Activated T-cell treated with anti-CD3 and anti-CD28 coated beads for 4 hours (primary cell): ENCODE data around the gene FAM210A.
A peak's percentile ranks its signal among the peaks of the same experiment; 100 is the strongest.
"Not testable (repeated sequence)": the region's sequence is repeated elsewhere in the genome, so short reads cannot be mapped to it uniquely, and the experiment has no call there.

ENCODE experiments used
- DNase-seq: peaks from one replicate; pipeline ENCODE4 v3.0.0-alpha.2; 2020

The FAM210A gene, protein sequence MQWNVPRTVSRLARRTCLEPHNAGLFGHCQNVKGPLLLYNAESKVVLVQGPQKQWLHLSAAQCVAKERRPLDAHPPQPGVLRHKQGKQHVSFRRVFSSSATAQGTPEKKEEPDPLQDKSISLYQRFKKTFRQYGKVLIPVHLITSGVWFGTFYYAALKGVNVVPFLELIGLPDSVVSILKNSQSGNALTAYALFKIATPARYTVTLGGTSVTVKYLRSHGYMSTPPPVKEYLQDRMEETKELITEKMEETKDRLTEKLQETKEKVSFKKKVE

DNA sequence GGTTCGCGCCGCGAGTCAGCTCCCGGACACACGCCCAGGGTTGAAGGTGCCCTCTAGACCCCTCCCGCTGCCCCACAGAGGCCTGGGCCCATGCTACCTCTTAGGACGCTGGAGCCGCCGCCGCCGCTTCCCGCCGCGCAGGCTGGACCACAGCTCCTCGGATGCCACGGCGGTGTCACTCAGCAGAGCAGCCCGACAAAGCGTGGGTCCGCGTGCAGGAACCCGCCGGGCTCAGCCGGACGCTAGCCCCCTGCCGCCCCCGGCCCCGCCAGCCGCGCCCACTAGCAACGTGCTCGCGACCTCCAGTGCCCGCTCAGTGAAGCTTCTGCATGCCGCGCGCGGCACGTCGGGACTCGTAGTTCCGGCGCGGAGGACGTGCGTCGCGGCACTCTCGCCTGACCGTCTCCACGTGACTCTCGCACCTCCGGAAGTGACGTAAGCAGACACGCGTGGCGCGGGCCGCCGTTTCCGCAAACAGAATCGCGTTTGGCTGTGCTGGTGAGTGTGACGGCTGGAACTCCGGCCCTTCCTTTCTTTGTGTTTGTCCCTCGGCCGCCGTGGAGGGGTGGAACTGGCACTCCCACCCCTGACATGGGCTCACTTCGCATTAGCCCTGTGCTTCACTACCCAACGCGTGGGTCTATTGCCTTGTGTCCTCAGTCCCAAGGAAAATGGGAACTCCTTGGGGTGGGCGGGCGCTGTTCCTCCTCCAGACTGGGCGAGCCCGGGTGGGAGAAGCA lies at the start of gene FAM210A, which contains the start of gene RNMT:
Gene FAM210A (minus strand): TSS at position 327 of the 740 bp plus-strand sequence. CDS start 44,481 bp downstream, outside the sequence.
Gene RNMT (plus strand): TSS at position 442 of the 740 bp plus-strand sequence. CDS start 4,845 bp downstream, outside the sequence.
- DNase-seq = peak; percentile 91

DNA sequence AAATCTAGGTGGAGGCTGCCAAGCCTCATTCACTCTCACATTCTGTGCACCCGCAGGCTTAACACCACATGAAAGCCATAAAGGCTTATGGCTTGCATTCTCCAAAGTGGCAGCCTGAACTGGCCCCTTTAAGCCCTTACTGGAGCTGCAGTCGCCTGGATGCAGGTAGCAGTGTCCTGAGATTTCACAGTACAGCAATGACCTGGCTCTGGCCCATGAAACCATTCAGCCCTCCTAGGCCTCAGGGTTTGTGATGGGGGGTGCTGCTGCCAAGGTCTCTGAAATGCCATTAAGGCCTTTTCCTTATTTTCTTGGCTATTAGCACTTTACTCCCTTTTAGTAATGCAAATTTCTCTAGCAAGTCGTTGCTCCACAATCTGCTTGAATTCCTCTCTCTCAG lies 48.7 kb upstream of the FAM210A start:
- no peak for DNase-seq

DNA sequence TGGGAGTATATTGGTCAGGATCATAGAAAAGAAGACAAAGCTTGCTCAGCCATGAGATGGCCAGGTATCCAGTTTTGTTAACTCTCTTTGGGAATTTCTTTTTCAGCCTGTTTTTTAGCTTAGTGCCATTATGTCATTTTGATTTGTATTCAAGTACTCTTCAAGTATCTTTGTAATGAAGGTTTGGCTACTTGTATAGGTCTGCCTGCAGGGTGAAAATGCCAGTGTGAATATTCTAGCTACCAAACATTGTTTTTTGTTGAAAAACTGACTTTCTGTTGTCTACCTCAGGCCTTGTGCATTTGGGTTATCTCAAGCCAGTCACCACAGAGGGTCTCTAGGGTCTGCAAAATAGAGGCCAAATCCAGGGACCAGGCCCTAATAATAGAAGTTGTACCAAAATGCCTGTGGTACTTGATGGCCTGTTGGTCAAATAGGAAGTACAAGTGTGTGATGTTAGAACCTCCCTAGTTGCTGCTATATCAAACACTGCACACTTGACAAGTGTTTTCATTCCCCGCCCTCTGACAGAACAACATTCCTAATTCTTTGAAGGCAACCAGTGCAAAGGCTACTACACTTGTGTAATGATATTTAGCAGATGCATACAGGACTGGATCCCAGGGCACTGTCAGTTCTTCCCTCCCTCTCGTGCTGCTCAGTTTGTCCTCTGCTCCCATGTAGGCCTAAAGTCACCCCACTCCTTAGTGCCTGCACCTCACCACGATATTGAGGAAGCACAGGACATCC lies 36.5 kb upstream of the FAM210A start:
- no peak for DNase-seq

DNA sequence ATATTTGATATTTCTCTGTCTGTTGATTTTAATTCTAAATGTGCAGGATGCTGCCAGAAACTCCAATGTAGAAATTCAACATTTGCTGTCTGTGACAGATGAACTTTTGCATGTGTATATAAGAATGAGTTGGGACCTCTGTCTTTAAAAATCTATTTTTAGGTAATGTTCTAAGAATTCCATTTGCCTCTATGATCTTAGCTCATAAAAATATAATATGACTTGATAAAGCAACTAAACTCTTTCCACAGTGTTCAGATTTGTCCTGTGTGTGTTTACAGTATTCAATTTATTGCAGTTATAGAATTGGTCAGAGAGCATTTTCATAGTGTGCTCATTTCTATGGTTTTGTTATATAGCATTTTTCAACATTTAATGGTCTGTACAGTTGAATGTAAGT lies 33.7 kb upstream of the FAM210A start:
- DNase-seq = no peak

DNA sequence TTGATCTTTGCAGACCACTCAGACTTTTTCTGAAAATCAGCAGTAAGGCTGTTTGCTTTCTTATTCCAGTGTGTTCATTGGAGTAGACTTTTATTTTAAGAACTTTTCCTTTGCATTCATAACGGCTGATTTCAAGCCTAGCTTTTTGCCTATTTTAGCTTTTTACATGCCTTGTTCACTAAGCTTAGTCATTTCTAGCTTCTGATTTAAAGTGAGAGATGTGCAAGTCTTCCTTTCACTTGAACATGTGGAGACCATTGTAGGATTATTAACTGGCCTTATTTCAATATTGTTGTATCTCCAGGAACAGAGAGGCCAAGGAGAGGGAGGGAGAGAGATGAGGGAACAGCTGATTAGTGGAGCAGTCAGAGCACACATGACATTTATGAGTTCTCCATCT lies 32.3 kb upstream of the FAM210A start:
- no peak for DNase-seq

DNA sequence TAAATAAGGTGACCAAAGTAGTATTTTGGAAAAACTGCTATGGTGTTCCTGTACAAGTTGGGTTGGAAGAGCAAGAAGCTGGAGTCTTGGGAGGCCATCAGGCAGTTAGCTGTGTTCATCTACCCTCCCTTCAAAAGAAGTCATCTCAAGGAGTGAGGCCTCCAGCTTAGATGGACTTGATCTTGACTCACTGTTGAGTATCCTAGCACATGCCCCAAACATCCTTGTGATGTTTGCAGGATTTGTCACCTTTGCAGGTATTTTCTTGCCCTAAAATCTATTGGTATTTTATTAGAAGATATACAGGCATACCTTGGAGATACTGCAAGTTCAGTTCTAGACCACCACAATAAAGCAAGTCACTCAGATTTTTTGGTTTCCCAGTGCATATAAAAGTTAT lies 30.3 kb upstream of the FAM210A start:
- no peak for DNase-seq

DNA sequence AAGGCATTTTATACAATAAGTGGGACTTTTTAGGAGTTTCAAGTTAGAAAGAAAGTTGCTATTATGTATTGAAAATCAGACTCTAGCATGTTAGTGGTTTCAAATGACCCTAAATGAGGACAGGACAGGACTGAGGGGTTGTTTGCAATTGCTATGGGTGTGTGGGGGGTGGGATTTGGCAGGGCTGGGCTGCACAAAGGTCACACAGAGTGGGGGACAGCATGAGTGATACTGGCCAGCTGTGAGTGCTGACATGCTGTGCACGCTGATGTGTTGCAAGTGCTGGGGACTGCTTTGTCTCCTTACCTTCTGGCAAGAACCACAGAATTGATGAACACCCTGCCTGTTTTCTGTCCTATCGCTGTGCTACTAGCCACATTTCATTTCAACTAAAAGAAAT lies 29.9 kb upstream of the FAM210A start:
- no peak for DNase-seq

DNA sequence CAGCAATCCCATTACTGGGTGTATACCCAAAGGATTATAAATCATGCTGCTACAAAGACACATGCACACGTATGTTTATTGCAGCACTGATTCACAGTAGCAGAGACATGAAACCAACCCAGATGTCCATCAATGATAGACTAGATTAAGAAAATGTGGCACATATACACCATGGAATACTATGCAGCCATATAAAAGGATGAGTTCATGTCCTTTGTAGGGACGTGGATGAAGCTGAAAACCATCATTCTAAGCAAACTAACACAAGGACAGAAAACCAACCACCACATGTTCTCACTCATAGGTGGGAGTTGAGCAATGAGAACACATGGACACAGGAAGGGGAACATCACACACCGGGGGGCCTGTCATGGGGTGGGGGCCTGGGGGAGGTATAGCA lies 25.2 kb upstream of the FAM210A start:
- DNase-seq = not testable (repeated sequence)

DNA sequence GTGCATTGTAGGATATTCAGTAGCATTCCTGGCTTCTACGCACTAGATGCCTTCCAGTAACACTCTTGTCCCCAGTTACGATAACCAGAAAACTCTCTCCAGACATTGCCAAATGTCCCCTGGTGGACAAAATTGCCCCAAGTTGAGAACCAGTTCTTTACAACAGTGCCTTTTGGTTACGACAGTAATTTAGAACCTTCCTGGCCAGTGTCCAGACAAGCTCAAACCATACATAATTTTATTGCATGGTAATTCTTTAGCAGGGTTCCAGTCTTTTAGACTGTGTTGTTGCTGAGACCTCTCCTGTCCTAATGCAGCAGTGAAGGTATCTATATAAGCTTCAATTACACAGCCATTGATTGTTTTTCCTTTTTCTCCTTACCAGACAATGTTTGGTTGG lies 20.3 kb upstream of the FAM210A start:
- DNase-seq = no peak

DNA sequence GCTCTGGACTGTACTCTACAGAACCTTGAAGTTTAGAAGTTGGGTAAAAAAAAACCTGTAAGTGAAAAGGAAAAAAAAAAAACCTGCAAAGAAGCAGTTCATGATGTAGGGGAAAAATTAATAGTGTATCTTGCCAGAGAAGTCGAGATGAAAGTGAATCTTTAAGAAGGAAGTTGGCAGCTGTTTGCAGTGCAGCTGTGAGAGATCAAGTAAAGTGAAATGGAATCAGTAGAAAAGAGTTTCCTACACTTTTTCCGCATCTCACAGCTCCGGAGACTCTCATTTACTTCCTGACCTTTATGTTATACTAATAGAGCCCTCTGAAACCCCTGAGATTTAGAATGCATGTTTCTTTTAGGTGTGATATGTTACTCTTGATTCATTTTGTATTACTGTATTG lies 19.3 kb upstream of the FAM210A start:
- no peak for DNase-seq

DNA sequence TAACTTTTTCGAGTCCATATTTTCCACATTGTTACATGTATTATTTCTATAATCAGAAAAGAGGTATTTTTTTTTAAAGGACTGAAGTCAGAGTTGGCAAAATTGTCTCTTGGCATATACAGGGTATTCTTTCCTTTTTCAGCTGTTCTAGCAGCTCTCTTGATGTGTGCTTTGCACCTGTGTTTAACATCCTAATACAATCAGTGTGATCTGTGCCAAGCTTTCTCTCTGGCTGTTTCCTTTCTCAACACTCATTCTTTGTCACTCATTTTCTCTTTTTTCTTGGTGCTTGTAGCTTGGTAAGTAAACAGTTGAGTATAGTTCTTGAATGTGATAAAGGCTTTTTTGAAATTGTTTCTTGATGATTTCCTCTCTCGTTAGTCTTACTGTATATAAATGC lies 9.3 kb upstream of the FAM210A start:
- DNase-seq = no peak

DNA sequence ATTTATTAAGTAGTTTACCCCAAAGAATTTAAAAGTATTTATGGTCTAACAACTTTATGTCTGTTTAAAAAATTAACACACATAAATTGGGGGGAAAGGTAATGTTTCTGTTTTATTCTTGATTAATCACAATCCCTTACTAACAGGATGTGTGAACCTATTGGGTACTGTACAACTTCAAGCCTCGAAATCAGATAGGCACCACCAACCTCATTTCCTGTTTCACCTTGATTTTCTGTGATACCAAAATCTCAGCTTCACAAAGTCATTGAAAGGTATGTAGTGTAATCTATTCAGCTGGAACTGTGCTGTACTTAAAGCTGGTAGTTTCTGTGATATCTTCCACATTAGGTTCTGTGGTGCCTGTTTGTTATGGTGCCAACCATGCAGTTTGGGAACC lies 4.1 kb upstream of the FAM210A start:
- DNase-seq = no peak

DNA sequence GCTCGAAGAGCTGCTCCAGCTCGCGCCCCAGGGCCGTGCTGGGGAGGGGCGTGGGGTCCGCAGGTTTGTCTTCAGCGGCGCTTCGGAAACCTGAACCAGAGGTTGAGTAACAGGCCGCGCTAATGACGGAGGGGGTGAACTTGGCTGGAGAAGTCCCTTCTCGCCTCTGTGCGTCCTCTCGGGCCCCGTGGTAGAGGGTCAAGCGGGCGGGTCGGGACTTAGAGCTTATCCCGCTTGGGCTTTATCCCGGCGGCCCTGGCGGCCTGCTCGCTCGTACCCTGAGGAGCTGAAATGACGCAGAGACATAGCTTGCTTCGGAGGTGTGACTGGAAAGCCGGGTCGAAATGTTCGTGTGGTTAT lies 594 bp upstream of the FAM210A start:
- DNase-seq = peak; percentile 11

DNA sequence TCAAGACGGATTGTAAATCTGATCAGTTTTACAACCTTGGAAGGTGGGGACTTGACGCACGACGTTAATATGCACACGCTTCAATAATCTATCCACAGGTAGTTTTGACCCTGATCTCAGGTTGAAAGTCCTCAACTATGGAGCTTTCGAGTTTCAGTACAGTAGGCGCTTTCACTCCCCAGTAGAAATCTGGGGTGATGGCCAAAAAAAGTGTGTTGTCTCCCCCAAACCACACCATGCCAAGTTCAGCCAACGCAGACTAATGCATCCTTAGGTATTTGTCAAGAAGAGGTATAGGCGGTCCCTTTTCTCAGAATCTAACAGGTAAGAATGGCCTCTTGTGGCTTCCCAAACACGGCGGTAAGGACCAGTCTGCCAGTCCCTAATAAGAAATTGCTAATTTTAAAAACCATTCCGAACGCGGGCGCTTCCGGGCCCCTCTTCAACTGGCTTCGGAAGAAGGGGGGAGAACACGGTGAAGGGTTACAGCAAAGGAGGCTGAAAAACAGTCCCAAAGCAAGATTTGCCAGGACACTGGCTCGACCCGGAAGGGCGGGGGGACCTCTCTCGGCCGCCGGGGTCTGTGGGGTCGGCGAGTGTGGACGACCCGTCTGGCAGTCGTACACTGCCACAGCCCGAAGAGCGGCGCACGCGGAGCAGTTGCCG lies 659 bp downstream of the FAM210A start:
- DNase-seq = peak; percentile 6

DNA sequence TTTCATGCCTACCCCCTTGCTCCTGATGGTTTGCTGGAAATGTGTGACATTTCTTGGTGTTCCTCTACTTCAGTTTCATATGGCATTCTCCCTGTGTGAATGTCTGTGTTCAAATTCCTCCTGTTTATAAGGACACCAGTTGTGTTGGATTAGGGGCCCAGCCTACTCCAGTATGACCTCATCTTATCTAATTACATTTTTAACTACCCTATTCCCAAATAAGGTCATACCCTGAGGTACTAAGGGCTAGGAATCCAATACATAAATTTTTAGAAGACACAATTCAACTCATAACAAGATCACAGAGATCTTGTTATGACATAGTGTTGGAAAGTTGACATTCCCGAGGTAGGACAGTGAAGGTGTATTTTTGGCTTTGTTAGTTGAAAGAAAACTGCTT lies 5.5 kb downstream of the FAM210A start:
- DNase-seq = no peak

DNA sequence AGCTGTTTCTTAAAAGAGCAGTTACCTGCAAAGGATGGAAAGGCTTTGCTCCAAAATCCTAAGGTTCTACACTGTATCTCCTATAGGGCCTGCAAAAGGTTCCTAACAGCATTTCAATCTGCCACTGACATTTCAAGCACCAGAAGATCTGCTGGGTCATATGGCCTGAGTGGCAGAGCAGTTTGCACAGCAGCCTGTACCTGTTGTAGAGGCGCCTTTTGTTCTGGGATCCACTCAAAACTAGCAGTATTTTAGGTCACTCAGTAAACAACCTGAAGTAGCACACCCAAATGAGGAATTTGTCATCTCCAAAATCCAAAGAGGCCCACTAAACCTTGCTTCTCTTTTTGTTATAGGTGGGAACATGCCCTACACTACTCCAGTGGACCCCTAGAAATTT lies 6.2 kb downstream of the FAM210A start:
- no peak for DNase-seq

DNA sequence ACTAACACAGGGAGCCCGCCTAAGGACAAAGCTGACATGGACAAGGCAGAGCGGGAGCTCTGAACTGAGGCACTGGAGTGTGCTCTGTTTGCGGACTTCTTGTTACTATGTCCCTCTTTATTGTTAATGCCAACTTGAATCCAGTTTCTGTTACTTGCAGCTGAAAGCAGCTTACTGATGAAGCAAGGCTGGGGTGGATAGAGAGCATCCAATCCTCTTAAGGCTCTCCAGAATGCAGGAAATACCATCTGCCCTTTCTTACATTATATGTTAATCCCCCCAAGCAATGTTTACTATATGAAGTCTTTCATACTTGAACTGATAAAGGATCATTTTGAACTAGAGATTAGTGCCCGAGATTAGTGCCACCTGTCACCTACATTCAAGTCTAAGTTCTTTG lies 9.4 kb downstream of the FAM210A start:
- DNase-seq = no peak

DNA sequence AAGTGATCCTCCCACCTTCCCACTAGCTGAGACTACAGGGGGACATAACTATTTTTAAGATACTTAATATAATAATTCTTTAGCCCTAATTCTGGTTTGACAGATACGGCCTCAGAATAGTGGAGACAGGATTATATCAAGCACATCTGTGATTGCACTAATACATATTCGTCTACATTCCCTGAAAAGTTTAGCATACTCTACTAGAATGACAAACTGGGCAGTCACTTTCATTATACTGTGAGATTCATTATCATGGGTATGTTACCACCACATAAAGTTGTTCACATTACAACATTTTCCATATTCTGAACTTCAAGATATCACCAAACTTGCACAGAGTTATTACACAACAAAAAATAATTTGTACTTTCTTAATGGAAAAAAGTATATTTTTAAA lies 11.0 kb downstream of the FAM210A start:
- no peak for DNase-seq

DNA sequence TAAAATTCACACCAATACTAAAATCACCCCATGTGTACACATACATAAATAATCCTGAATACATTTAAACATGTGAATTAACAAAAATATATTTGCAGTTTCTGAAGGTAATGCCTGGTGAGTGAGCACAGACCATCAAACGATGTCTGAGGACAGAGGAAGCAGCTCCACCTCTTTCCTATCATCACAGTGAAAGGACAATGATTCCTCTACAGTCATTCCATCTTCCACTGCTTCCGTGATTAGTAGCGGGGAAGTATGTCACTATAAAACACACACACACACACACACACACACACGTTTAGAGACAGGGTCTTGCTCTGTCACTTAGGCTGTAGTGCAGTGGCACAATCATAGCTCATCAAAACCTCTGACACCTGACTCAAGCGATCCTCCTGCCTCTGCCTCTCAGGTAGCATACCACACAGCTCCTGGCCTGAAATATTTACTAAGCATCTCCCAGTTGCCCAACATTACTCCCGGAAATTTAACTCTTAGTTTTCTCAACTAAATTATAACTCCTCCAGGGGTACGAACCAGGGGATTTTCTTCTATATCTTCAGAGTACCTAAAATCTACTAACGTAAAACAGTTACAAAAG lies 12.8 kb downstream of the FAM210A start:
- no peak for DNase-seq

DNA sequence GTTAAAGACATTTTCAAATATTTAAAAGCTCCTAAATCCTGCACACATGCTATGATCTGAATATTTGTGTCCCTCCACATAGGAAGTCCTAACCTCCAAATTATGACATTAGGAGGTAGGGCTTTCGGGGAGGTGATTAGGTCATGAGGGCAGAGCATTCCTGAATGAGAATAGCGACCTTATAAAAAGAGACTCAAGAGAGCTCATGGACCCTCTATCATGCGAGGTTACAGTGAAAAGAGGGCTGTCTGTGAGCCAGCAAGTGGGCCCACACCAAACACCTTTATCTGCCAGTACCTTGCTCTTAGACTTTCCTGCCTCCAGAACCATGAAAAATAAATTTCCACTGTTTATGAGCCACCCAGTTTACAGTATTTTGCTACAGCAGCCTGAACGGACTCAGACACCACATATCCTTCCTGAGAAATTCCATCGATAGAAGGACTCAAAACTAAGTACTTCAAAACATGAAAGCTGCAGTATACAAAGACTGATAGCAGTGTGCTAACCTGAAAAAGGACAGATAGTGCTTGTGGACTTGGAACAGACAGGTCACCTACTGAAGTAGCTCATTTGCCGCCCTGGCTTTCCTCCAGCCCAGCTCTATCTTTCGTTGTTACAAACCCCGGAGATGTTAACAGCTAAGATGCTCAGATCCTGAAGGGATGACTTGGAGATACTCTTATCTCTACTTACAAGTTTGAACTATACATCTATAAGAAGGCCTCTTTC lies 13.8 kb downstream of the FAM210A start:
- DNase-seq = no peak

DNA sequence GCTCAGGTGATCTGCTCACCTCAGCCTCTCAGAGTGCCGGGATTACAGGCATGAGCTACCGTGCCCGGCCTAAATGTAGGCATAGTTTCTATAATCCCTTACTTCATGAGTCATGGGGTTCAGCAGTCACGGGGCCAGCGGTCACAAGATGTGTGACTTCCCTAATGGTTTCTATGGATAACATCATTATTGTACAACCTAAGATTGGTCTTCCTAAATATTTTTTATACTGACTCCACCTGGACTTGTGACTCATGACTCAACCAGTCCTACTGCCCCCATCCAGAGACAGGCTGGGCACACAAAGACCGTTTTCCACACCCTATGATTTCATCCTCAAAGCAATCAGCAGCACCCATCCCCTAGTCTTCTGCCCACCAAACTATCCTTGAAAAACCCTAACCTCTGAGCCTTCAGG lies 15.9 kb downstream of the FAM210A start:
- DNase-seq = no peak

DNA sequence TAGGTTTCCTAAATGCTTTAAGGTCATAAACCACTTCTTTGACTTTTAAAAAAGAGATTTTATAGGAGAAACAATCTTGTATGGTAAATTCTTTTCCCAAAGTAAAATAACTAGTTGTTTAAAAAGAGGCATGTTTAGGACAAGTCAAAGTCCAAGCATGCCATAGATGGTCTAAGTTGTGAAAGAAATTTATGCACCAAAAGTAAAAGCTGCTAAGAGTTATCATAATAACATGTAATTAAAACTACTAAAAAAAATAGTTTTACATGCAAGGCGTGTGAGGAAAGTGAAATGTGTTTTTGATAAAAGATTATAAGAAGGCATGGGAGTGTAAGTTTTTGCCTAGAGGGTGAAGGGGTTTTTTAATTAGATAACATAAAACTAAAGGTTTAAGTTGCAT lies 22.5 kb downstream of the FAM210A start:
- DNase-seq = no peak
